GM12865 (cell line): ENCODE results near the gene HAUS8.
"Not testable (repeated sequence)": the region's sequence is repeated elsewhere in the genome, so short reads cannot be mapped to it uniquely, and the experiment has no call there.

Experiments used
- DNase-seq: peaks from one replicate; pipeline ENCODE4 v3.0.0; 2010; ENCODE audit warnings: low read depth
- H3K4me3 ChIP-seq: 2 replicates; pipeline ENCODE4 v1.5.1; 2011; ENCODE audit warnings: mild to moderate bottlenecking, low read depth, low read length, control low read depth
- CTCF ChIP-seq: IDR thresholded peaks from 2 replicates; pipeline ENCODE4 v1.5.1; 2011; ENCODE audit warnings: low read length, control low read depth, low read depth, inconsistent platforms; ENCODE audit not compliant: insufficient read depth; ENCODE audit errors: missing control alignments

The HAUS8 gene

GRCh38 chr19:17023805-17024204 lies 51.4 kb downstream of the HAUS8 start:
- no peak for TF ChIP-seq CTCF
- no peak overlapping the region for H3K4me3 ChIP-seq

DNA sequence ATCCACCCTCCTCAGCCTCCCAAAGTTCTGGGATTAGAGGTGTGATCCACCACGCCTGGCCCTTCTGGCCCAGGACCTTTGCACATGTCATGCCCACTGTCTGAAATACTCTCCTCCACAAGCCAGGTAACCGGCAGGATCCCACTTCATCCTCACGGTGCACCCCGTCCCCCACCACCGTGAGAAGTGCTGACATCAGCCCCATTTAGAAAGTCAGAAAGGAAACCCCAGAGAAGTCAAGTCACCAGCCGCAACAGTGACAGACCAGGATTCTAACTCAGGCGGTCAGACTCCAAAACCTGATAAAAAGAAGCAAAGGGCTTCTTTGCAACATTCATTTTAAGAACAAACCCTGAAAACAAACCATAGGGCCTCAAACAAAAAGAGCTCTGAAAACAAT lies 52.5 kb downstream of the HAUS8 start:
- no peak overlapping the region for H3K4me3 ChIP-seq

More at GRCh38 chr19:17023805-17024204, 51.4 kb downstream of the HAUS8 start:
- no peak for DNase-seq

DNA sequence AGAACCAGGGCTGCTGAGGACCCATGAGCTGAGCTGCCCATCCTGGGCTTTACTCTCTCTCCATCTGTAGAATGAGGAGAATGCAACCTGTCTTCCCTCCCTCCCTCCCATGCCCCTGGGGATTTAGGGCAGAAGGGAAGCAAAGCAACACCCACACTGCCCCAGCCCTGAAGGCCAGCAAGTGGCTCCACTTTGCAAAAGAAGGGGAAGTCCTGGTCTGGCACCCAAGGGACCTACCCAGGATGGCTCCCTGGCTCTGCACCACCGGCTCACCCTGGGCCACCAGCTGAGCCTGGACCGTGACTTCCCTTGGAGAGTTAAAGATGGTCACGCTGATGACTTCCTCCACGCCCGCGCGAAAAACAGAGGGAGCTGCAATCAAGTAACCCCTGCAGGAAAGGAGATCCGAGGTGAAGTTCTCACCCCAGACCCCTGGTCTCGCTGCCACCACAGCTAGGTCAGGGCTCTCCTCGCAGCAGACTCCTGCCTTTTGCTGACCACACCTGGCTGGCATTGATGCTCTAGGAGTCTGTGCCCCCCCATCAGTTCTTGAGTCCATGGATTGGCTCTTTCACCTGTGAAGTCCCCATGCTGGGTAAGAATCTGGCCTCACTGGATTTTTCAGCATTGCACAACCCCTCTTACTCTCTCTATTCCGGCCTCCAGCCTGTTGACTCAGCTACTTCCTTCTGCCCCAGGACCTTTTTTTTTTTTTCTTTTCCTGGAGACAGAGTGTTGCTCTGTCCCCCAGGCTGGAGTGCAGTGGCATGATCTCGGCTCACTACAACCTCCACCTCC lies 53.3 kb downstream of the HAUS8 start:
- no peak for TF ChIP-seq CTCF
- no peak overlapping the region for H3K4me3 ChIP-seq
- no peak for DNase-seq

More for the DNA sequence above, 52.5 kb downstream of the HAUS8 start:
- no peak for TF ChIP-seq CTCF
- no peak for DNase-seq

DNA sequence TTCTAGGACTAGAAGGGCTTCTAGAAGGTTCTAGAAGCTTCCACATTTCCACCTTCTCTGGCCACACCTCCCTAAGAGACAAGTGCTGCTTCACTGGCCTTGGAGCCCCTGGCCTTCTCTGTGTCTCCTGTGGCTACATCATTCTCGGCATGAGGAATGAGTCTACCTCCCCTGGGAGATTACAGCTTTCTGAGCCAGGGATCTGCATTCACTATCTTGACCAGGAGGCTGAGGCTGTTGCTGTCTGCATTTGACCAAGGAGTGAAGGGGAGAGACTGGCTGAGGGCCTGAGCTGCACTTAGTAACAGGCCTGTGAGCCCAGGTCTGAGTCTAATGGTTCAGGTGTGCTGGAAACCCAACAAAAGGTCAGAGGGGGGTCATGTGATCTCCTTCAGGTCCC lies 53.9 kb downstream of the HAUS8 start:
- TF ChIP-seq CTCF = no peak
- no peak for DNase-seq
- no peak overlapping the region for H3K4me3 ChIP-seq

DNA sequence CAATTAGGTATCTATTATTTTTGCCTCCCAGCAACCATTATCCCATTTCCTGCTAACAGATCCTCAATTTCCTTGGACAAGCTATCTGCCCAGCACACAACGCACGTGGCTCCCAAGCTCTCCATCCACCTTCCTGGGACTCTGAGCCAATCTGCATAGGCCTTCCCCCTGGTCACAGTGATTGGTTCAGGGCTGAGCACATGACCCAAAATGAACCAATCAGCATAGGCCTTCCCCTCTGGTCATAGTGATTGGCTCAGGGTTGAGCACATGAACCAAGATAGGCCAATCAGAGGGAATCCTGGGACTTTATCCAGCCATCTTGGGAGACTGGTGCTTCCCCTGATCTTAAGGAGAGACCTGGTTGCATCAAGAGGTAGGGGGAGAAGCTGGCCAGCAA lies 54.4 kb downstream of the HAUS8 start:
- H3K4me3 ChIP-seq = no peak overlapping the region
- DNase-seq = peak; percentile 31
- TF ChIP-seq CTCF = no peak

GRCh38 chr19:17020385-17020784 lies 54.9 kb downstream of the HAUS8 start:
- no peak for TF ChIP-seq CTCF
- no peak for DNase-seq
- H3K4me3 ChIP-seq = no peak overlapping the region

GRCh38 chr19:17014212-17014861 lies 60.9 kb downstream of the HAUS8 start:
- H3K4me3 ChIP-seq, DNase-seq: not testable (repeated sequence)
